Right atrium auricular region (tissue), 2 donors: ENCODE data around the gene RBBP6. TPM values are rescaled to one million over a fixed set of nuclear protein-coding genes. Genes with fewer than 3 reads are reported as not detected.

ENCODE experiments used
- DNase-seq: peaks from one replicate; pipeline ENCODE4 v3.0.0-alpha.2; 2019; ENCODE audit warnings: low spot score
- H3K27ac ChIP-seq, 2 donors: fragments of 200-600 bp; sonication (generic); 1 replicate in 1 of 2; 2 replicates in 1 of 2; pipeline ENCODE4 v1.5.1; 2016 to 2019
- H3K27me3 ChIP-seq, 2 donors: fragments of 200-600 bp; sonication (generic); one replicate each; pipeline versions ENCODE4 v1.5.1 to v1.6.0; 2017 to 2019
- H3K36me3 ChIP-seq: fragments of 200-600 bp; sonication (generic); one replicate; pipeline ENCODE4 v1.5.1; 2016
- H3K4me1 ChIP-seq, 2 donors: fragments of 200-600 bp; sonication (generic); one replicate each; pipeline versions ENCODE4 v1.5.1 to v1.6.0; 2017 to 2019
- H3K4me3 ChIP-seq, 2 donors: fragments of 200-600 bp; sonication (generic); 1 replicate in 1 of 2; 2 replicates in 1 of 2; pipeline ENCODE4 v1.5.1; 2017 to 2019; ENCODE audit warnings: mild to moderate bottlenecking in 1 of 2, moderate library complexity in 1 of 2
- H3K9me3 ChIP-seq, 2 donors: fragments of 200-600 bp; sonication (generic); one replicate each; pipeline ENCODE4 v1.5.1; 2019
- total RNA-seq, 2 donors: library from RNA; depleted of rRNA; stranded (reverse); fragments of >200 nt; gene quantifications; one replicate each; pipeline ENCODE4 v1.1.0, GENCODE V29; 2016
- TF ChIP-seq, protein P1 (sequence below), 2 donors: fragments of 200-600 bp; sonication (generic); IDR thresholded peaks; one replicate each; pipeline ENCODE4 v1.5.1; 2019; ENCODE audit warnings: antibody characterized with exemption in 2 of 2

Gene RBBP6
- total RNA-seq, 2 donors from 2014 or later: 18.7 to 25.8 TPM

DNA sequence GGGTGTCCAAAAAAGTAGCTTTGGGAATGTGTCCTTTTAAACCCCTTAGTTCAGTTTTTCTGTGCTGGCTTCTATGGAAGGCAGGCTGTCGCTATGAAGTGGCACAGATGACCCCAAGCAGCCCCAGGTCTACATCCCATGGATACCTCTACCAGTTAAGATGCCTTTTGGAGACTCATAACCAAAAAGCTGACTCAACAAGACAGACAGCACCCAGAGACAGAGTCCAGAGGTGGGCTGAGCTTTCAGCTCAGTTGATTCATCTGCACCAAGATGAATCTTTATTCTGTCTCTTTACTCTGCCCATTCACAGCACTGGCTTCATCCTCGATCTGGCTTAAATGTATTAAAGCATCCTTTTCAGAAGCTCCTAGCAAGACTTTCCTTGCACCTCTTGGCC lies 29.8 kb upstream of the RBBP6 start:
- H3K4me3 ChIP-seq: no peak overlapping the region
- TF ChIP-seq, protein P1, sequence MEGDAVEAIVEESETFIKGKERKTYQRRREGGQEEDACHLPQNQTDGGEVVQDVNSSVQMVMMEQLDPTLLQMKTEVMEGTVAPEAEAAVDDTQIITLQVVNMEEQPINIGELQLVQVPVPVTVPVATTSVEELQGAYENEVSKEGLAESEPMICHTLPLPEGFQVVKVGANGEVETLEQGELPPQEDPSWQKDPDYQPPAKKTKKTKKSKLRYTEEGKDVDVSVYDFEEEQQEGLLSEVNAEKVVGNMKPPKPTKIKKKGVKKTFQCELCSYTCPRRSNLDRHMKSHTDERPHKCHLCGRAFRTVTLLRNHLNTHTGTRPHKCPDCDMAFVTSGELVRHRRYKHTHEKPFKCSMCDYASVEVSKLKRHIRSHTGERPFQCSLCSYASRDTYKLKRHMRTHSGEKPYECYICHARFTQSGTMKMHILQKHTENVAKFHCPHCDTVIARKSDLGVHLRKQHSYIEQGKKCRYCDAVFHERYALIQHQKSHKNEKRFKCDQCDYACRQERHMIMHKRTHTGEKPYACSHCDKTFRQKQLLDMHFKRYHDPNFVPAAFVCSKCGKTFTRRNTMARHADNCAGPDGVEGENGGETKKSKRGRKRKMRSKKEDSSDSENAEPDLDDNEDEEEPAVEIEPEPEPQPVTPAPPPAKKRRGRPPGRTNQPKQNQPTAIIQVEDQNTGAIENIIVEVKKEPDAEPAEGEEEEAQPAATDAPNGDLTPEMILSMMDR (IDR thresholded peaks at IDR 0.05): no peak
- H3K36me3 ChIP-seq: no peaks in the 10 kb centered on the region
- H3K4me1 ChIP-seq: no peaks in the 10 kb centered on the region
- no peaks in the 10 kb centered on the region for H3K27me3 ChIP-seq
- no peak for DNase-seq
- H3K9me3 ChIP-seq: no peaks in the 10 kb centered on the region
- H3K27ac ChIP-seq: no peak overlapping the region

DNA sequence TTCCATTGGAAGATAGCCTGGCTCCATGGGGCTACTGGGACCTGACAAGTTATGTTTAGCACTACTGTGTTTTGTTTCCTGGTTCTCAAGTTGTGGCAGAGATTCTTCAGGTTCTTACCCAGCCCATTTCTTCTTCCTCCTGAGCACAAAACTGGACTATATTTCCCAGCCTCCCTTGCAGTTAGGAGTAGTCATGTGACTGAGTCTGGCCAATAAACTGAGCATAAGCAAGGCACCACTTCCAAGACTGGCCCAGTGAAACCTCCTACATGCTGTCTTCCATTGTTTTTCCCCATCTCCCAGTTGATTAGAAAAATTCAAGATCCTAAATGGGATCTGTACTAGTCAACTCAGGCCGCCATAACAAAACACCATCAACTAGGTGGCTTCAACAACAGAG lies 28.2 kb upstream of the RBBP6 start:
- Histone ChIP-seq H3K27me3 (no peaks in the 10 kb centered on the region), H3K4me1 (no peaks in the 10 kb centered on the region), H3K36me3 (no peaks in the 10 kb centered on the region), H3K27ac (no peak overlapping the region), H3K4me3 (no peak overlapping the region), H3K9me3 (no peaks in the 10 kb centered on the region)
- TF ChIP-seq, protein P1 (IDR thresholded peaks at IDR 0.05): no peak
- DNase-seq: no peak

DNA sequence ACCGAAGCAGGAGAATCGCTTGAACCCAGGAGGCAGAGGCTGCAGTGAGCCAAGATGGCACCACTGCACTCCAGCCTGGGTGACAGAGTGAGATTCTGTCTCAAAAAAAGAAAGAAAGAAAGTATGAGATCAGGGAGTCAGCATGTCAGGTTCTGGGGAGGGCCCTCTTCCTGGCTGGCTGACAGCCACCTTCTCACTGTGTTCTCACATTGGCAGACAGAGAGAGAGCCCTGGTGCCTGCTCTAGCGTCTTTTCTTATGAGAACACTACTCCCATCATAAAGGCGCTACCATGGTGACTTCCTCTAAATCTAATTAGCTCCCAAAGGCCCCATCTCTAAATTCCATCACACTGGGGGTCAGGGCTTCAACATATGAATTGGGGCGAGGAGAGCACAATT lies 27.6 kb upstream of the RBBP6 start:
- no peaks in the 10 kb centered on the region for H3K4me1 ChIP-seq
- H3K27ac ChIP-seq: no peak overlapping the region
- no peak overlapping the region for H3K4me3 ChIP-seq
- no peaks in the 10 kb centered on the region for H3K27me3 ChIP-seq
- H3K36me3 ChIP-seq: no peaks in the 10 kb centered on the region
- TF ChIP-seq, protein P1 (IDR thresholded peaks at IDR 0.05): no peak
- DNase-seq: no peak
- no peaks in the 10 kb centered on the region for H3K9me3 ChIP-seq

DNA sequence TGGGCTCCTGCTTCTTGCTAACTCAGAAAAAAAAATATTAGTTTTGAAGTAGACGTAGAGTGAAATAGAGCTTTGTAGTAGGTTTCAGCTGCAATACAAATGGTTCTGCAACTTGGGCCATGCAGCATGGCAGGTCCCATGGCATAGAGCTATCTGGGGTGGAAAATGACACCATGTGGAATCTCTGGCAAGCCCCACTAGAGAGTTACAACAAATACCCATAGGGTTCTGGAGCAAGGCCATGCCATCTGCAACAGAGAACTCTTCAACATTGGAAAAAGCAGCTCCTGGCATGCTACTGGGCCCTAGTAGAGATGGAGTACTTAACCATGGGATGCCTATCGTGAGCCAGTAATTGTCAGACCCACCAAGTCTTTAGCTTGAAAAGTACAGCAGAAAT lies 25.3 kb upstream of the RBBP6 start:
- Histone ChIP-seq H3K4me3 (no peak overlapping the region), H3K27ac (no peak overlapping the region), H3K4me1 (no peaks in the 10 kb centered on the region), H3K27me3 (no peaks in the 10 kb centered on the region), H3K9me3 (no peaks in the 10 kb centered on the region), H3K36me3 (no peaks in the 10 kb centered on the region)
- TF ChIP-seq, protein P1 (IDR thresholded peaks at IDR 0.05): no peak
- DNase-seq: no peak

DNA sequence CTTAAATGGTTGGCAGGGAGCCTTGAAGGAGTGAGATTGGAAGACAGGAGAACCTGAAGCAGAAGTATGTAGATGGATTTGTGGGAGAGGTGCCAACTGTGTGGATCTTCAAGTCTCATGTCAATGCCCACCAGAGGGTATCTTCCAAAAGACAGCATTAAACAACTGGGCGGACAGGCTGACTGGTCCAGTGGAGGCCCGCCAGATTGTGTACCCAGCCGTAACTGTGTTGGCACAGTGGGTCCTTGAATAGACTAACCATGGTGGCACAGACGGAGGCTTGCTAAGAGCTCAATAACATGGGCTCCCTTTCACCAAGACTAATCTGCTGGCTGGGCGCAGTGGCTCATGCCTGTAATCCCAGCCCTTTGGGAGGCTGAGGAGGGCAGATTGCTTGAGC lies 24.2 kb upstream of the RBBP6 start:
- Histone ChIP-seq H3K36me3 (no peaks in the 10 kb centered on the region), H3K9me3 (no peaks in the 10 kb centered on the region), H3K27me3 (no peaks in the 10 kb centered on the region), H3K4me1 (no peaks in the 10 kb centered on the region), H3K4me3 (no peak overlapping the region), H3K27ac (no peak overlapping the region)
- DNase-seq: no peak
- TF ChIP-seq, protein P1 (IDR thresholded peaks at IDR 0.05): no peak

DNA sequence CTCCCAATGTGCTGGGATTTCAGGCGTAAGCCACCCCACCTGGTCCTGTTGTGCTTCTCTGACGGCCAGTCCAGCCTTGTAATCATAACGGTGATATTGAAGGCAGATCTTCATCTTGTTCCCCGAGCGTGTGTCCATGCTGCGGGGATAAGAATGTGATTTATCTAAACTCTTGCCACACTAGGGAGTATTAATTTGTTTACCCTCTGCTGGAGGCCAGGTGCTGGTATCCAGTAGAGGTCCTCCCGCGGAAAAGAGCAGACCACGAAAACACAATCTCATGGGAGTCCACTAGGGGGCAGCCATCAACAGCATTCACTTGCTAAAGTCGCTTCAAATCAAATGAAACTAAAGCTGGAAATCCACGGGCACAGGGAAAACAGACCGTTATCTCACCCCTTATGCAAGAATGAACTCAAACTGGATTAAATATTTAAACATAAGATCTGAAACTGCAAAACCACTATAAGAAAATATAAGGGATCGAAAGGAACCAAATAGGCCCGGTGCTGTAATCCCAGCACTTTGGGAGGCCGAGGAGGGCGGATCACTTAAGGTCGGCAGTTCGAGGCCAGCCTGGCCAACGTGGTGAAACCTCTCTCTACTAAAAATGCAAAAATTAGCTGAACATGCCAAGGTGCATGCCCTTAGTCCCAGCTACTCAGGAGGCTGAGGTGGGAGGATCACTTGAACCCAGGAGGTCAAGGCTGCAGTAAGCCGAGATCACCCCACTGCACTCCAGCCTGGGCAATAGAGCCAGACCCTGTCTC lies 22.3 kb upstream of the RBBP6 start:
- no peaks in the 10 kb centered on the region for H3K4me1 ChIP-seq
- no peak overlapping the region for H3K4me3 ChIP-seq
- no peaks in the 10 kb centered on the region for H3K27me3 ChIP-seq
- no peaks in the 10 kb centered on the region for H3K36me3 ChIP-seq
- TF ChIP-seq, protein P1 (IDR thresholded peaks at IDR 0.05): peak; percentile 91 to 92
- H3K9me3 ChIP-seq: no peaks in the 10 kb centered on the region
- H3K27ac ChIP-seq: no peak overlapping the region
- peak; percentile 92 for DNase-seq
